ENCODE results near the gene ADAMTS7. TPM values are rescaled to one million over a fixed set of nuclear protein-coding genes. Genes with fewer than 3 reads are reported as not detected.
A peak's percentile ranks its signal among the peaks of the same experiment; 100 is the strongest.
"Not testable (repeated sequence)": the region's sequence is repeated elsewhere in the genome, so short reads cannot be mapped to it uniquely, and the experiment has no call there.

ADAMTS7 gene
- total RNA-seq, 1 experiment from 2014 or later: 10.7 TPM

DNA sequence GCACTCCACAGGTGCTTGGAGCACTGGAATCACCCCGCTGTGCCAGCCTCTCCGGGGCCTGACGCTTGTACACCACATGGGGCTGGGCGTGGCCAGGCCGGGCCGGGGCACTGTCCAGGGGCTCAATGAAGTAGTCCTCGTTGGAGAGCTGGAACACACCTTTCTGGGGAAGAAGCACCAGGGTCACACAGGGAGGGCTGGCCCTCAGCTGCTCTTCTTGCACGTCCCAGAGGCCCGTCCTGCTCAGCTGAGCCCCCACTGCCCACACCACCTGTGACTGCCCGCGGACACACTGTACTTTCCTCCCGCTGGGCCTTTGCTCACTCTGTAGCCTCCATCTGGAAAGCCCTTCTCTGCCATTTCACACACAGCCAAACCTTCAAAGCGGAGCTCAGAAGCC lies 13.3 kb downstream of the ADAMTS7 start:
- CTCF ChIA-PET: interaction anchor here (1.9 kb wide), 1 partner anchor 10 kb away, joined by 10 read pairs; no protein-coding TSS in a partner anchor
- H3K4me1 Mint-ChIP-seq (ENCODE audit: insufficient read depth, unreplicated experiment): peaks cover 28% of the 10 kb centered on the region
- peak overlapping the region; percentile 91 for H3K27ac Mint-ChIP-seq (ENCODE audit: low read depth, unreplicated experiment)
- intact Hi-C loops (cut with micrococcal nuclease): loop anchor here (1.0 kb wide), 1 partner anchor 62 kb away; no protein-coding TSS in a partner anchor
- TF ChIP-seq, protein P1, sequence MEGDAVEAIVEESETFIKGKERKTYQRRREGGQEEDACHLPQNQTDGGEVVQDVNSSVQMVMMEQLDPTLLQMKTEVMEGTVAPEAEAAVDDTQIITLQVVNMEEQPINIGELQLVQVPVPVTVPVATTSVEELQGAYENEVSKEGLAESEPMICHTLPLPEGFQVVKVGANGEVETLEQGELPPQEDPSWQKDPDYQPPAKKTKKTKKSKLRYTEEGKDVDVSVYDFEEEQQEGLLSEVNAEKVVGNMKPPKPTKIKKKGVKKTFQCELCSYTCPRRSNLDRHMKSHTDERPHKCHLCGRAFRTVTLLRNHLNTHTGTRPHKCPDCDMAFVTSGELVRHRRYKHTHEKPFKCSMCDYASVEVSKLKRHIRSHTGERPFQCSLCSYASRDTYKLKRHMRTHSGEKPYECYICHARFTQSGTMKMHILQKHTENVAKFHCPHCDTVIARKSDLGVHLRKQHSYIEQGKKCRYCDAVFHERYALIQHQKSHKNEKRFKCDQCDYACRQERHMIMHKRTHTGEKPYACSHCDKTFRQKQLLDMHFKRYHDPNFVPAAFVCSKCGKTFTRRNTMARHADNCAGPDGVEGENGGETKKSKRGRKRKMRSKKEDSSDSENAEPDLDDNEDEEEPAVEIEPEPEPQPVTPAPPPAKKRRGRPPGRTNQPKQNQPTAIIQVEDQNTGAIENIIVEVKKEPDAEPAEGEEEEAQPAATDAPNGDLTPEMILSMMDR (IDR thresholded peaks at IDR 0.05; ENCODE audit: unreplicated experiment): no peak
- TSS peak; percentile 19 for BruUV-seq (replicated peaks)
- peak overlapping the region; percentile 66 for H3K4me3 Mint-ChIP-seq (ENCODE audit: unreplicated experiment)
- H3K9me3 Mint-ChIP-seq (ENCODE audit: unreplicated experiment): no peaks in the 10 kb centered on the region
- peak; percentile 33 for DNase-seq (ENCODE audit: unreplicated experiment)
- H3K36me3 Mint-ChIP-seq (ENCODE audit: insufficient read depth, unreplicated experiment): peaks cover 13% of the 10 kb centered on the region
- POLR2A ChIA-PET: interaction anchor here (0.6 to 2.1 kb wide), 5 partner anchors 14 to 358 kb away, joined by 3 to 6 read pairs (median 4); partner anchors contain the start of genes ADAMTS7, MORF4L1 and PSMA4
- H3K27me3 Mint-ChIP-seq (ENCODE audit: insufficient read depth, unreplicated experiment): no peaks in the 10 kb centered on the region

DNA sequence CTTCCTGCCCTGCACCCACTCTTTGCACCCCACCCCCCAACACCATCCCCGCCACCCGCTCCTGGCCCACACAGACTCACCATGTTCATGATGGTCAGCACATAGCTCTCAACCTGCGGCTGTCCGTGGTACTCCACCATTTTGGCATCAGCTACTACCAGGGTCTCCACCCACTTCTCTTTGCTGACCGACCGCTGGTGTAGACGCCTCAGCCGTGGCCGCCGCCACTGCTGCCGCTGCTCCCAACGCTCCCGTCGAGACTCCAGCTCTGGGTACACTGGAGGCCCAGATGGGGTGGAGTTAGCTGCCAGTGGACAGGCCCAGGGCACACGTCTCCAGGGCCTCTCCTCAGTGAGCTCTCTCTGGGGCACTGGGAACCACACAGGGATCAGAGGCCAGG lies 14.8 kb downstream of the ADAMTS7 start:
- Mint-ChIP-seq H3K9me3 (ENCODE audit: unreplicated experiment) (no peaks in the 10 kb centered on the region), H3K36me3 (ENCODE audit: insufficient read depth, unreplicated experiment) (peaks cover 14% of the 10 kb centered on the region), H3K4me1 (ENCODE audit: insufficient read depth, unreplicated experiment) (peaks cover 27% of the 10 kb centered on the region), H3K4me3 (ENCODE audit: unreplicated experiment) (no peak overlapping the region), H3K27ac (ENCODE audit: low read depth, unreplicated experiment) (peak overlapping the region; percentile 91), H3K27me3 (ENCODE audit: insufficient read depth, unreplicated experiment) (no peaks in the 10 kb centered on the region)
- intact Hi-C loops (cut with micrococcal nuclease): no loop called here
- no peak for DNase-seq (ENCODE audit: unreplicated experiment)
- CTCF ChIA-PET: interaction anchor here (0.6 to 1.8 kb wide), 6 partner anchors 11 to 335 kb away, joined by 3 to 6 read pairs (median 4); no protein-coding TSS in a partner anchor
- TF ChIP-seq, protein P1 (IDR thresholded peaks at IDR 0.05; ENCODE audit: unreplicated experiment): no peak
- no TSS peak for BruUV-seq (replicated peaks)
- POLR2A ChIA-PET: interaction anchor here (2.1 kb wide), 1 partner anchor 15 kb away, joined by 6 read pairs; the partner anchor contains the start of gene ADAMTS7

DNA sequence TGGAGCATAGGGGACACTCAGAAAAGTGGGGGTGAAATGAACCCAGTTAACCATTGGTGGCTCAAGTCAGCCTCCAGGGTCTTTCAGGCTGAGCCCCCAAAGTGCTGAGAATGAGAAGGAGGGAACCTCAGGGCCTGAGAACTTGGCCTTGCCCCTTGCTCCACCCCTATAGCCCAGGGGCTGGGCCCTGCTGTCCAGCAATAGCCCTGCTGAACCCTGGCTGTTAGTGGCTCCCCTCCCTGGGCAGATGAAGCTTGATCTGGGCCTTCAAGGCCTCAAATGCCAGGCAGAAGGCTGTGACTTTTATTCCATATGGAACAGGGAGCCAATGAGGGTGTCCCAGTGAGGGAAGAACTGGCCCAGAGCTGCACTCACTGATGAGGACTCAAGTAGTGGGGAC lies 16.2 kb downstream of the ADAMTS7 start:
- H3K4me3 Mint-ChIP-seq (ENCODE audit: unreplicated experiment): no peak overlapping the region
- TF ChIP-seq, protein P1 (IDR thresholded peaks at IDR 0.05; ENCODE audit: unreplicated experiment): no peak
- CTCF ChIA-PET: interaction anchor here (1.8 kb wide), 1 partner anchor 17 kb away, joined by 6 read pairs; no protein-coding TSS in a partner anchor
- intact Hi-C loops (cut with micrococcal nuclease): no loop called here
- H3K36me3 Mint-ChIP-seq (ENCODE audit: insufficient read depth, unreplicated experiment): peaks cover 15% of the 10 kb centered on the region
- H3K27ac Mint-ChIP-seq (ENCODE audit: low read depth, unreplicated experiment): peak overlapping the region; percentile 39
- BruUV-seq (replicated peaks): no TSS peak
- H3K4me1 Mint-ChIP-seq (ENCODE audit: insufficient read depth, unreplicated experiment): peaks cover 19% of the 10 kb centered on the region
- H3K9me3 Mint-ChIP-seq (ENCODE audit: unreplicated experiment): no peaks in the 10 kb centered on the region
- POLR2A ChIA-PET: no interaction called here
- H3K27me3 Mint-ChIP-seq (ENCODE audit: insufficient read depth, unreplicated experiment): no peaks in the 10 kb centered on the region
- DNase-seq (ENCODE audit: unreplicated experiment): no peak

DNA sequence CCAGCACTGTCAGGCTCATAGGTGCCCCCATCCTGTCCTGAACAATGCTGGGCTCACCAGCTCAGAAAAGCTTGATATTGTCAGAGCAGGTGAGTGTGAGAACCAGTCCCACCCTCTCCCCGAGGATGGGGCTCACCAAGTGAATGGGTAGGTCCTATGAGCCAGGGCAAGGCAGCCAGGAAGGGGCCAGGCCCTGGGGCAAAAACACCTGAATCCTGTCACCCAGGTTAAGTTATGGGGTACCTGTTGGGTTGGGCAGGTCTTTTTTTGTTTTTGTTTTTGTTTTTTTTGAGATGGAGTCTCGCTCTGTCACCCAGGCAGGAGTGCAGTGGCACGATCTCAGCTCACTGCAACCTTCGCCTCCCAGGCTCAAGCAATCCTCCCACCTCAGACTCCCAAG lies 16.8 kb downstream of the ADAMTS7 start:
- POLR2A ChIA-PET; H3K9me3 Mint-ChIP-seq (ENCODE audit: unreplicated experiment); BruUV-seq (replicated peaks); intact Hi-C loops (cut with micrococcal nuclease); H3K27me3 Mint-ChIP-seq (ENCODE audit: insufficient read depth, unreplicated experiment); H3K4me3 Mint-ChIP-seq (ENCODE audit: unreplicated experiment); DNase-seq (ENCODE audit: unreplicated experiment); H3K27ac Mint-ChIP-seq (ENCODE audit: low read depth, unreplicated experiment): not testable (repeated sequence)
- H3K4me1 Mint-ChIP-seq (ENCODE audit: insufficient read depth, unreplicated experiment): peaks cover 19% of the 10 kb centered on the region
- H3K36me3 Mint-ChIP-seq (ENCODE audit: insufficient read depth, unreplicated experiment): peaks cover 21% of the 10 kb centered on the region
- CTCF ChIA-PET: interaction anchor here (0.8 kb wide), 1 partner anchor 43 kb away, joined by 9 read pairs; no protein-coding TSS in a partner anchor

Measured in MCF 10A (cell line).